Smooth muscle cell (in vitro differentiated cells): ENCODE measurements around the gene INHBC. TPM values are rescaled to one million over a fixed set of nuclear protein-coding genes. Genes with fewer than 3 reads are reported as not detected.
A peak's percentile ranks its signal among the peaks of the same experiment; 100 is the strongest.

ENCODE experiments used
- DNase-seq: peaks from one replicate; lab custom pipeline; 2025; ENCODE audit not compliant: unreplicated experiment; lab: John Stamatoyannopoulos, UW
- H2AFZ ChIP-seq: fragments of 200-600 bp; sonication (generic); 2 replicates; pipeline ENCODE4 v1.6.0; 2016; ENCODE audit warnings: antibody characterized with exemption, low read depth, mild to moderate bottlenecking
- H3F3A ChIP-seq: fragments of 200-600 bp; sonication (generic); 2 replicates; pipeline ENCODE4 v1.6.0; 2017; ENCODE audit warnings: antibody characterized with exemption, low read depth
- H3K27ac ChIP-seq: fragments of 200-600 bp; sonication (generic); 2 replicates; pipeline ENCODE4 v1.5.1; 2016; ENCODE audit warnings: low read depth, mild to moderate bottlenecking
- H3K27me3 ChIP-seq: fragments of 200-600 bp; sonication (generic); 2 replicates; pipeline ENCODE4 v1.6.1; 2016; ENCODE audit warnings: low read depth, mild to moderate bottlenecking
- H3K36me3 ChIP-seq: fragments of 200-600 bp; sonication (generic); 2 replicates; pipeline ENCODE4 v1.5.1; 2016; ENCODE audit warnings: low read depth
- H3K4me1 ChIP-seq: fragments of 200-600 bp; sonication (generic); 2 replicates; pipeline ENCODE4 v1.5.1; 2016; ENCODE audit warnings: low read depth
- H3K4me2 ChIP-seq: fragments of 200-600 bp; sonication (generic); 2 replicates; pipeline ENCODE4 v1.6.0; 2016; ENCODE audit warnings: mild to moderate bottlenecking
- H3K4me3 ChIP-seq: fragments of 200-600 bp; sonication (generic); 2 replicates; pipeline ENCODE4 v1.5.1; 2016; ENCODE audit warnings: mild to moderate bottlenecking
- H3K79me2 ChIP-seq: fragments of 200-600 bp; sonication (generic); 2 replicates; pipeline ENCODE4 v1.6.0; 2016; ENCODE audit warnings: low read depth, mild to moderate bottlenecking
- H3K9ac ChIP-seq: fragments of 200-600 bp; sonication (generic); 2 replicates; pipeline ENCODE4 v1.6.0; 2016; ENCODE audit warnings: low read depth
- H3K9me3 ChIP-seq: fragments of 200-600 bp; sonication (generic); replicated peaks from 2 replicates; pipeline ENCODE4 v1.5.1; 2016; ENCODE audit warnings: low read depth
- H4K20me1 ChIP-seq: fragments of 200-600 bp; sonication (generic); 2 replicates; pipeline ENCODE4 v1.6.0; 2016; ENCODE audit warnings: low read depth
- CTCF ChIP-seq: fragments of 200-600 bp; sonication (generic); IDR thresholded peaks from 2 replicates; pipeline ENCODE4 v1.5.1; 2017; ENCODE audit warnings: borderline replicate concordance, mild to moderate bottlenecking, antibody characterized with exemption; ENCODE audit not compliant: insufficient read depth, poor library complexity, severe bottlenecking
- WGBS: methylation state at CpG from one replicate; pipeline ENCODE4 v1.1.7; 2016; ENCODE audit warnings: low lambda C conversion rate; 5-methylcytosine and 5-hydroxymethylcytosine counted together
- polyA plus RNA-seq: library from polyadenylated mRNA; unstranded; fragments of >200 nt; fragmentation: Nextera tagmentation; extraction: Ambion mirVana; gene quantifications from 2 replicates; pipeline ENCODE4 v1.2.1, GENCODE V29; 2016
- total RNA-seq: library from RNA; depleted of rRNA; stranded (reverse); fragments of >200 nt; gene quantifications from 2 replicates; pipeline ENCODE4 v1.2.3, GENCODE V29; 2014

Gene INHBC
- total and polyA plus RNA-seq, 2 experiments from 2014 or later, result 0.42 TPM; not detected in 1

GRCh38 chr12:57388425-57388824, 46.2 kb upstream of the INHBC start:
- no peak overlapping the region for H3K9ac ChIP-seq
- no peaks in the 10 kb centered on the region for H3K9me3 ChIP-seq
- TF ChIP-seq CTCF, result no peak
- peak overlapping the region; percentile 69 for H3K4me2 ChIP-seq
- H4K20me1 ChIP-seq, result no peaks in the 10 kb centered on the region
- no peaks in the 10 kb centered on the region for H3K36me3 ChIP-seq
- H2AFZ ChIP-seq, result no peak overlapping the region
- 97% methylated on average over 5 of the region's 5 CpGs for WGBS
- peaks cover 5% of the 10 kb centered on the region for H3K79me2 ChIP-seq
- no peak overlapping the region for H3K4me3 ChIP-seq
- peak overlapping the region; percentile 66 for H3K27ac ChIP-seq
- no peak for DNase-seq
- H3K27me3 ChIP-seq, result no peaks in the 10 kb centered on the region
- peaks cover 13% of the 10 kb centered on the region for H3K4me1 ChIP-seq
- no peaks in the 10 kb centered on the region for H3F3A ChIP-seq

GRCh38 chr12:57389033-57389432, 45.6 kb upstream of the INHBC start:
- Histone ChIP-seq H4K20me1 (no peaks in the 10 kb centered on the region), H3K4me3 (no peak overlapping the region), H3K9me3 (no peaks in the 10 kb centered on the region), H3K4me2 (peak overlapping the region; percentile 69), H3K4me1 (peaks cover 13% of the 10 kb centered on the region), H3K36me3 (no peaks in the 10 kb centered on the region), H3K9ac (no peak overlapping the region), H3K27ac (peak overlapping the region; percentile 66), H3K79me2 (peaks cover 5% of the 10 kb centered on the region), H3K27me3 (no peaks in the 10 kb centered on the region), H2AFZ (no peak overlapping the region), H3F3A (no peaks in the 10 kb centered on the region)
- DNase-seq, result no peak
- WGBS, result 20% methylated on average over 3 of the region's 3 CpGs
- TF ChIP-seq CTCF, result no peak

GRCh38 chr12:57390174-57390573, 44.4 kb upstream of the INHBC start:
- no peaks in the 10 kb centered on the region for H3K27me3 ChIP-seq
- peaks cover 13% of the 10 kb centered on the region for H3K4me1 ChIP-seq
- 98% methylated on average over 2 of the region's 2 CpGs for WGBS
- peaks cover 5% of the 10 kb centered on the region for H3K79me2 ChIP-seq
- DNase-seq, result no peak
- H3K4me2 ChIP-seq, result no peak overlapping the region
- no peak for TF ChIP-seq CTCF
- H3K36me3 ChIP-seq, result no peaks in the 10 kb centered on the region
- no peak overlapping the region for H2AFZ ChIP-seq
- H3K9ac ChIP-seq, result no peak overlapping the region
- H4K20me1 ChIP-seq, result no peaks in the 10 kb centered on the region
- H3K9me3 ChIP-seq, result no peaks in the 10 kb centered on the region
- H3K27ac ChIP-seq, result peak overlapping the region; percentile 66
- H3K4me3 ChIP-seq, result no peak overlapping the region
- no peaks in the 10 kb centered on the region for H3F3A ChIP-seq

- peaks cover 11% of the 10 kb centered on the region for H3K79me2 ChIP-seq
- H3K4me3 ChIP-seq, result no peak overlapping the region
- no peaks in the 10 kb centered on the region for H3K36me3 ChIP-seq
- H3K27me3 ChIP-seq, result no peaks in the 10 kb centered on the region
- H2AFZ ChIP-seq, result no peak overlapping the region
- H3K4me2 ChIP-seq, result no peak overlapping the region
- peaks cover under 1% of the 10 kb centered on the region for H3K4me1 ChIP-seq
- no peaks in the 10 kb centered on the region for H3F3A ChIP-seq
- no peak for TF ChIP-seq CTCF
- no peak overlapping the region for H3K9ac ChIP-seq
- no peak for DNase-seq
- 98% methylated on average over 18 of the region's 18 CpGs for WGBS
- H3K27ac ChIP-seq, result no peak overlapping the region
- no peaks in the 10 kb centered on the region for H3K9me3 ChIP-seq
- peaks cover 6% of the 10 kb centered on the region for H4K20me1 ChIP-seq
These were observed 39.5 kb upstream of the INHBC start for GRCh38 chr12:57395121-57395520.
